HCT116 (cell line): ENCODE data around the gene DIDO1.

Source experiments
- CEBPB ChIP-seq: IDR thresholded peaks from 2 replicates; pipeline ENCODE4 v1.6.1; 2012; ENCODE audit warnings: low read depth
- ELF1 ChIP-seq: IDR thresholded peaks from 2 replicates; pipeline ENCODE4 v1.6.1; 2012; ENCODE audit warnings: low read depth, borderline replicate concordance
- EZH2 ChIP-seq: fragments of 200-600 bp; sonication (generic); IDR thresholded peaks from 2 replicates; pipeline ENCODE4 v1.6.1; 2017; ENCODE audit warnings: antibody characterized with exemption, mixed run types
- FOSL1 ChIP-seq: IDR thresholded peaks from 2 replicates; pipeline ENCODE4 v1.6.1; 2012; ENCODE audit warnings: low read depth
- POLR2A ChIP-seq: IDR thresholded peaks from 2 replicates; pipeline ENCODE4 v1.7.0; 2011; ENCODE audit warnings: borderline replicate concordance; ENCODE audit not compliant: insufficient read depth, insufficient read length; ENCODE audit errors: extremely low read depth
- POLR2AphosphoS5 ChIP-seq: IDR thresholded peaks from 2 replicates; pipeline ENCODE4 v1.6.1; 2011; ENCODE audit warnings: mild to moderate bottlenecking, low read depth, low read length, moderate library complexity
- SRF ChIP-seq: IDR thresholded peaks from 2 replicates; pipeline ENCODE4 v1.6.1; 2012; ENCODE audit warnings: low read depth
- ZNF274 ChIP-seq: fragments of 200-500 bp; sonication (Bioruptor generic); IDR thresholded peaks from 2 replicates; pipeline ENCODE4 v1.6.1; 2014; ENCODE audit warnings: mild to moderate bottlenecking, low read depth, low read length, inconsistent platforms
- TF ChIP-seq, protein P1 (sequence below): IDR thresholded peaks from 2 replicates; pipeline ENCODE4 v1.6.1; 2011; ENCODE audit warnings: mild to moderate bottlenecking, low read length, moderate library complexity; ENCODE audit not compliant: insufficient replicate concordance; ENCODE audit errors: extremely low read depth
- TF ChIP-seq, protein P2 (sequence below), 3 experiments: fragments of 200-600 bp in 1 of 3; sonication (generic) in 1 of 3; IDR thresholded peaks in 2 of 3; conservative IDR thresholded peaks in 1 of 3; 2 replicates each; pipeline ENCODE4 v1.5.1; 2012 to 2017; ENCODE audit warnings: low read depth in 2 of 3, low read length in 2 of 3, antibody characterized with exemption in 1 of 3, borderline replicate concordance in 1 of 3, control low read depth in 1 of 3, mild to moderate bottlenecking in 1 of 3, mixed read lengths in 1 of 3, mixed run types in 1 of 3, moderate library complexity in 1 of 3; ENCODE audit not compliant: insufficient read depth in 1 of 3
- TF ChIP-seq, protein P3 (sequence below): IDR thresholded peaks from 2 replicates; pipeline ENCODE4 v1.6.1; 2012
- TF ChIP-seq, protein P4 (sequence below): IDR thresholded peaks from 2 replicates; pipeline ENCODE4 v1.6.1; 2012; ENCODE audit warnings: low read depth

DNA sequence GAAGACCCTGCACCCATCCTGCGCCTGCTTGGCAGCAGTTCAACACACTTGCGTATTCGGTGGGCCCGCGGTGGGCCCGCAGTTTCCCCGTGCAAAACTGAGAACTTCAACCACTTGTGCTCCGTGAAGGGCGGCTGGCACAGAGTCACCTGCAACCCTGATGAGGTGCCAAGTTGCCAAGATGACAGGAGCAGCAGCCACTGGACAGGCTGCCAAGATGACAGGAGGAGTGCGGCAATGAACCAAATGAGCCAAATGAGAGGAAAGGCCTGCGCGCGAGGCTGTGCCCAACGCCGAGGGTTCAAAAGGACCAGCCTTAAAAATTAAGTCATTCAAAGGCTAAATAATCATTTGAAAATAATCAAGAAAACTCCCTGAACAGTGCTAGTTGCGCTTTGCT is 20.1 kb downstream of the DIDO1 start:
- TF ChIP-seq EZH2 = no peak
- TF ChIP-seq, protein P1, sequence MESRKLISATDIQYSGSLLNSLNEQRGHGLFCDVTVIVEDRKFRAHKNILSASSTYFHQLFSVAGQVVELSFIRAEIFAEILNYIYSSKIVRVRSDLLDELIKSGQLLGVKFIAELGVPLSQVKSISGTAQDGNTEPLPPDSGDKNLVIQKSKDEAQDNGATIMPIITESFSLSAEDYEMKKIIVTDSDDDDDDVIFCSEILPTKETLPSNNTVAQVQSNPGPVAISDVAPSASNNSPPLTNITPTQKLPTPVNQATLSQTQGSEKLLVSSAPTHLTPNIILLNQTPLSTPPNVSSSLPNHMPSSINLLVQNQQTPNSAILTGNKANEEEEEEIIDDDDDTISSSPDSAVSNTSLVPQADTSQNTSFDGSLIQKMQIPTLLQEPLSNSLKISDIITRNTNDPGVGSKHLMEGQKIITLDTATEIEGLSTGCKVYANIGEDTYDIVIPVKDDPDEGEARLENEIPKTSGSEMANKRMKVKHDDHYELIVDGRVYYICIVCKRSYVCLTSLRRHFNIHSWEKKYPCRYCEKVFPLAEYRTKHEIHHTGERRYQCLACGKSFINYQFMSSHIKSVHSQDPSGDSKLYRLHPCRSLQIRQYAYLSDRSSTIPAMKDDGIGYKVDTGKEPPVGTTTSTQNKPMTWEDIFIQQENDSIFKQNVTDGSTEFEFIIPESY = no peak
- TF ChIP-seq, protein P2, sequence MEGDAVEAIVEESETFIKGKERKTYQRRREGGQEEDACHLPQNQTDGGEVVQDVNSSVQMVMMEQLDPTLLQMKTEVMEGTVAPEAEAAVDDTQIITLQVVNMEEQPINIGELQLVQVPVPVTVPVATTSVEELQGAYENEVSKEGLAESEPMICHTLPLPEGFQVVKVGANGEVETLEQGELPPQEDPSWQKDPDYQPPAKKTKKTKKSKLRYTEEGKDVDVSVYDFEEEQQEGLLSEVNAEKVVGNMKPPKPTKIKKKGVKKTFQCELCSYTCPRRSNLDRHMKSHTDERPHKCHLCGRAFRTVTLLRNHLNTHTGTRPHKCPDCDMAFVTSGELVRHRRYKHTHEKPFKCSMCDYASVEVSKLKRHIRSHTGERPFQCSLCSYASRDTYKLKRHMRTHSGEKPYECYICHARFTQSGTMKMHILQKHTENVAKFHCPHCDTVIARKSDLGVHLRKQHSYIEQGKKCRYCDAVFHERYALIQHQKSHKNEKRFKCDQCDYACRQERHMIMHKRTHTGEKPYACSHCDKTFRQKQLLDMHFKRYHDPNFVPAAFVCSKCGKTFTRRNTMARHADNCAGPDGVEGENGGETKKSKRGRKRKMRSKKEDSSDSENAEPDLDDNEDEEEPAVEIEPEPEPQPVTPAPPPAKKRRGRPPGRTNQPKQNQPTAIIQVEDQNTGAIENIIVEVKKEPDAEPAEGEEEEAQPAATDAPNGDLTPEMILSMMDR (IDR thresholded peaks at IDR 0.05 in 2 of 3, conservative IDR thresholded peaks at IDR 0.05 in 1 of 3; ENCODE audit: borderline replicate concordance in 1 of 3, insufficient read depth in 1 of 3, low read depth in 2 of 3, low read length in 2 of 3) = no peak
- TF ChIP-seq, protein P3, sequence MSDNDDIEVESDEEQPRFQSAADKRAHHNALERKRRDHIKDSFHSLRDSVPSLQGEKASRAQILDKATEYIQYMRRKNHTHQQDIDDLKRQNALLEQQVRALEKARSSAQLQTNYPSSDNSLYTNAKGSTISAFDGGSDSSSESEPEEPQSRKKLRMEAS = no peak
- TF ChIP-seq CEBPB = no peak
- TF ChIP-seq SRF = no peak
- TF ChIP-seq POLR2AphosphoS5 = no peak
- no peak for TF ChIP-seq FOSL1
- TF ChIP-seq POLR2A = no peak
- no peak for TF ChIP-seq ELF1
- TF ChIP-seq, protein P4, sequence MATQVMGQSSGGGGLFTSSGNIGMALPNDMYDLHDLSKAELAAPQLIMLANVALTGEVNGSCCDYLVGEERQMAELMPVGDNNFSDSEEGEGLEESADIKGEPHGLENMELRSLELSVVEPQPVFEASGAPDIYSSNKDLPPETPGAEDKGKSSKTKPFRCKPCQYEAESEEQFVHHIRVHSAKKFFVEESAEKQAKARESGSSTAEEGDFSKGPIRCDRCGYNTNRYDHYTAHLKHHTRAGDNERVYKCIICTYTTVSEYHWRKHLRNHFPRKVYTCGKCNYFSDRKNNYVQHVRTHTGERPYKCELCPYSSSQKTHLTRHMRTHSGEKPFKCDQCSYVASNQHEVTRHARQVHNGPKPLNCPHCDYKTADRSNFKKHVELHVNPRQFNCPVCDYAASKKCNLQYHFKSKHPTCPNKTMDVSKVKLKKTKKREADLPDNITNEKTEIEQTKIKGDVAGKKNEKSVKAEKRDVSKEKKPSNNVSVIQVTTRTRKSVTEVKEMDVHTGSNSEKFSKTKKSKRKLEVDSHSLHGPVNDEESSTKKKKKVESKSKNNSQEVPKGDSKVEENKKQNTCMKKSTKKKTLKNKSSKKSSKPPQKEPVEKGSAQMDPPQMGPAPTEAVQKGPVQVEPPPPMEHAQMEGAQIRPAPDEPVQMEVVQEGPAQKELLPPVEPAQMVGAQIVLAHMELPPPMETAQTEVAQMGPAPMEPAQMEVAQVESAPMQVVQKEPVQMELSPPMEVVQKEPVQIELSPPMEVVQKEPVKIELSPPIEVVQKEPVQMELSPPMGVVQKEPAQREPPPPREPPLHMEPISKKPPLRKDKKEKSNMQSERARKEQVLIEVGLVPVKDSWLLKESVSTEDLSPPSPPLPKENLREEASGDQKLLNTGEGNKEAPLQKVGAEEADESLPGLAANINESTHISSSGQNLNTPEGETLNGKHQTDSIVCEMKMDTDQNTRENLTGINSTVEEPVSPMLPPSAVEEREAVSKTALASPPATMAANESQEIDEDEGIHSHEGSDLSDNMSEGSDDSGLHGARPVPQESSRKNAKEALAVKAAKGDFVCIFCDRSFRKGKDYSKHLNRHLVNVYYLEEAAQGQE = no peak
- TF ChIP-seq ZNF274 = no peak
